SIG-M5 treated with dmso at 0.1 percent for 504 hours (cell line): ENCODE results near the gene SARS2.
"Not testable (repeated sequence)": the region's sequence is repeated elsewhere in the genome, so short reads cannot be mapped to it uniquely, and the experiment has no call there.

Experiments
- DNase-seq: peaks from one replicate; lab custom pipeline; 2025; ENCODE audit not compliant: unreplicated experiment; lab: John Stamatoyannopoulos, UW

Gene SARS2

GRCh38 chr19:38929929-38930775 lies at the start of gene SARS2:
Gene SARS2 (minus strand): TSS chr19:38930763. CDS start chr19:38930736, 27 bp downstream.
- peak; percentile 91 for DNase-seq

- no peak for DNase-seq
Observed at GRCh38 chr19:38979812-38980211, 49.2 kb upstream of the SARS2 start.

GRCh38 chr19:38978326-38978689 lies 47.7 kb upstream of the SARS2 start:
- DNase-seq: no peak

- DNase-seq: no peak
Observed at GRCh38 chr19:38977445-38978325, 47.1 kb upstream of the SARS2 start.

- no peak for DNase-seq
Observed at GRCh38 chr19:38975861-38976271, 45.3 kb upstream of the SARS2 start.

GRCh38 chr19:38975214-38975860 lies 44.8 kb upstream of the SARS2 start, which contains the start of gene FBXO17:
Gene FBXO17 (minus strand): TSS chr19:38975742. CDS start chr19:38950319, 25,423 bp downstream.
- DNase-seq: no peak

- DNase-seq: no peak
Observed at GRCh38 chr19:38974624-38975213, 44.2 kb upstream of the SARS2 start.

GRCh38 chr19:38971672-38972071 lies 41.1 kb upstream of the SARS2 start:
- DNase-seq: no peak

GRCh38 chr19:38970664-38971532 lies 40.3 kb upstream of the SARS2 start:
- DNase-seq: peak; percentile 7

- not testable (repeated sequence) for DNase-seq
Observed at GRCh38 chr19:38966149-38966548, 35.6 kb upstream of the SARS2 start.

GRCh38 chr19:38964738-38965137 lies 34.2 kb upstream of the SARS2 start:
- no peak for DNase-seq

GRCh38 chr19:38959618-38960017 lies 29.1 kb upstream of the SARS2 start:
- DNase-seq: no peak

- no peak for DNase-seq
Observed at GRCh38 chr19:38958301-38958700, 27.7 kb upstream of the SARS2 start.

GRCh38 chr19:38956264-38956663 lies 25.7 kb upstream of the SARS2 start:
- DNase-seq: no peak

- no peak for DNase-seq
Observed at GRCh38 chr19:38953677-38954076, 23.1 kb upstream of the SARS2 start.

GRCh38 chr19:38952395-38953165 lies 22.0 kb upstream of the SARS2 start:
- DNase-seq: peak; percentile 74

- no peak for DNase-seq
Observed at GRCh38 chr19:38951187-38951586, 20.6 kb upstream of the SARS2 start.

GRCh38 chr19:38949580-38950367 lies 19.2 kb upstream of the SARS2 start:
- DNase-seq: peak; percentile 64
